ENCODE measurements around the gene IFT43. TPM values are rescaled to one million over a fixed set of nuclear protein-coding genes. Genes with fewer than 3 reads are reported as not detected.

IFT43 gene
- total RNA-seq, 2 donors from 2014 or later, result 7.9 to 11.5 TPM

GRCh38 chr14:76053572-76054355, 68.2 kb downstream of the IFT43 start:
- ATAC-seq, result no peak
- Mint-ChIP-seq H3K4me3 (no peak overlapping the region), H3K27me3 (no peaks in the 10 kb centered on the region), H3K4me1 (ENCODE audit: low read depth in 2 of 2) (no peaks in the 10 kb centered on the region), H3K9me3 (no peaks in the 10 kb centered on the region), H3K36me3 (no peaks in the 10 kb centered on the region), H3K27ac (no peak overlapping the region)
- DNase-seq (ENCODE audit: low spot score), result no peak

DNA sequence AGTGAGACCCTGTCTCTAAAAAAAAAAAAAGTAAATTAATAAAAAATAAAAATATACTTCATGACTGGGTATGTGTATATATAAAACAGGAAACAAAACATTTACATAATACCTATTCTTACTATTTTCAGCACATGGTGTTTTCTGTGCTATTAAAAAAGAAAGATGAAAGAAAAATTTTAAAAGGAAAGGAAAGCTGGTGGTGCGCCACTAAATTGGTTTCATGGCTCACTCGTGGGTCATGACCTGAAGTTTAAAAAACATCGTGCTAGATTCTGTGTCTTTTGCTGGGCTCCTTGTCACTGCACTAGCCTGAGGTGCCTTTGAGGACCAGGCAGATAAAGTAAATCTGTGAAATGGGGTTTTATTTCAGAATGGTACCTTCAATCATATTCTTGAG, 69.8 kb downstream of the IFT43 start:
- Mint-ChIP-seq H3K9me3 (no peaks in the 10 kb centered on the region), H3K4me1 (ENCODE audit: low read depth in 2 of 2) (no peaks in the 10 kb centered on the region), H3K27ac (no peak overlapping the region), H3K27me3 (no peaks in the 10 kb centered on the region), H3K4me3 (no peak overlapping the region), H3K36me3 (no peaks in the 10 kb centered on the region)
- ATAC-seq (no peak), DNase-seq (ENCODE audit: low spot score) (no peak)

GRCh38 chr14:76056128-76056527, 70.6 kb downstream of the IFT43 start:
- DNase-seq (ENCODE audit: low spot score) (no peak), ATAC-seq (no peak)
- no peak overlapping the region for H3K27ac Mint-ChIP-seq
- H3K27me3 Mint-ChIP-seq, result no peaks in the 10 kb centered on the region
- no peaks in the 10 kb centered on the region for H3K9me3 Mint-ChIP-seq
- peaks cover 3% of the 10 kb centered on the region for H3K36me3 Mint-ChIP-seq
- H3K4me3 Mint-ChIP-seq, result no peak overlapping the region
- H3K4me1 Mint-ChIP-seq (ENCODE audit: low read depth in 2 of 2), result no peaks in the 10 kb centered on the region

DNA sequence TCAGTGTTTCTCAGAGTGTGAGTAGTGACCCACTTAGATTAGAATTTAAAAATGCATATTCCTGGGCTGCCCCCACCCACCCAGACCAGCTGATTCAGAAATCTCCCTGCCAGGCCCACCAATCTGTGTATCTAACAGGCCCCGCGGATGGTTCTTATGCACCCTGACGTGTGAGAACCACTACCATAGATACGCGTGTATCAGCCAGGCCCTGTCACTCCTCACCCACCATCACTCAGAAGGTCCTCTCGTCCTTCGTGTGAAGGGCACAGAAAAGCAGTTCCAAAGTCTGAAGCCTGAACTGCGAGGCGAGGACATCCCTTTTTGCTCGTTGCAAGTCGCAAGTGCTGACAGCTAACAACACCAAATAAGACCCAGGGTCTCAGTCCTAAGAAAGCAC, 72.4 kb downstream of the IFT43 start:
- H3K27ac Mint-ChIP-seq, result no peak overlapping the region
- peaks cover 8% of the 10 kb centered on the region for H3K36me3 Mint-ChIP-seq
- DNase-seq (ENCODE audit: low spot score) (no peak), ATAC-seq (no peak)
- H3K27me3 Mint-ChIP-seq, result no peaks in the 10 kb centered on the region
- H3K4me3 Mint-ChIP-seq, result no peak overlapping the region
- no peaks in the 10 kb centered on the region for H3K9me3 Mint-ChIP-seq
- H3K4me1 Mint-ChIP-seq (ENCODE audit: low read depth in 2 of 2), result no peaks in the 10 kb centered on the region

- Mint-ChIP-seq H3K4me1 (ENCODE audit: low read depth in 2 of 2) (no peaks in the 10 kb centered on the region), H3K9me3 (no peaks in the 10 kb centered on the region), H3K27me3 (no peaks in the 10 kb centered on the region), H3K27ac (no peak overlapping the region), H3K4me3 (no peak overlapping the region), H3K36me3 (peaks cover 22% of the 10 kb centered on the region)
- ATAC-seq (no peak), DNase-seq (ENCODE audit: low spot score) (no peak)
Observed at GRCh38 chr14:76063327-76063726, 77.8 kb downstream of the IFT43 start.

- Mint-ChIP-seq H3K4me1 (ENCODE audit: low read depth in 2 of 2) (peaks cover 0 to 2% of the 10 kb centered on the region in 2 donors), H3K27ac (no peak overlapping the region), H3K9me3 (no peaks in the 10 kb centered on the region), H3K4me3 (no peak overlapping the region), H3K27me3 (no peaks in the 10 kb centered on the region), H3K36me3 (peaks cover 22% of the 10 kb centered on the region)
- DNase-seq (ENCODE audit: low spot score), result no peak
- ATAC-seq, result no peak
Observed at GRCh38 chr14:76065519-76065918, 80.0 kb downstream of the IFT43 start.

GRCh38 chr14:76067536-76067935, 82.0 kb downstream of the IFT43 start:
- Mint-ChIP-seq H3K4me3 (no peak overlapping the region), H3K9me3 (no peaks in the 10 kb centered on the region), H3K27ac (no peak overlapping the region), H3K27me3 (no peaks in the 10 kb centered on the region), H3K36me3 (peaks cover 14% of the 10 kb centered on the region), H3K4me1 (ENCODE audit: low read depth in 2 of 2) (peaks cover 0 to 2% of the 10 kb centered on the region in 2 donors)
- DNase-seq (ENCODE audit: low spot score), result no peak
- ATAC-seq, result no peak

DNA sequence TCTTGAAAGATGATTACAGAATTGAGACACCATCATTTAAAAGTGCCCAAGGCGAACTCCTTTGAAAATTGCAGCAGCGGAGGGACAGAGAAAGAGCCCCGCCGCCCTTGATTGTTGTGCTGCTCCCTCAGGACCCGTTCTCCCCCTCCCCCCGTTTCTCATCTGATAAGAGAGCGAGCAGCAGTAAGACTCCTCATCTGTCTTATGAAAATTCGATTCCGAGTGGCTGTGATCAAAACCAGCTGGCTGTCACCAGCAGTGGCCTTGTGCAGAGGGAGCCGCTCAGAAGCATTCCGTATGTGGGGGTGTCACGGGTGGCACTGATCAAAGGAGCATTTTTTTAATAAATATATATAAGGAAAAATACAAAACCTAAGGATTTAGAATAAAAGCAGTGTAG, 88.2 kb downstream of the IFT43 start:
- Mint-ChIP-seq H3K27me3 (no peaks in the 10 kb centered on the region), H3K9me3 (no peaks in the 10 kb centered on the region), H3K27ac (no peak overlapping the region), H3K4me1 (ENCODE audit: low read depth in 2 of 2) (peaks cover 0 to 2% of the 10 kb centered on the region in 2 donors), H3K36me3 (no peaks in the 10 kb centered on the region), H3K4me3 (no peak overlapping the region)
- DNase-seq (ENCODE audit: low spot score), result no peak
- no peak for ATAC-seq

- no peaks in the 10 kb centered on the region for H3K4me1 Mint-ChIP-seq (ENCODE audit: low read depth in 2 of 2)
Observed at GRCh38 chr14:76077340-76077739, 91.8 kb downstream of the IFT43 start.

DNA sequence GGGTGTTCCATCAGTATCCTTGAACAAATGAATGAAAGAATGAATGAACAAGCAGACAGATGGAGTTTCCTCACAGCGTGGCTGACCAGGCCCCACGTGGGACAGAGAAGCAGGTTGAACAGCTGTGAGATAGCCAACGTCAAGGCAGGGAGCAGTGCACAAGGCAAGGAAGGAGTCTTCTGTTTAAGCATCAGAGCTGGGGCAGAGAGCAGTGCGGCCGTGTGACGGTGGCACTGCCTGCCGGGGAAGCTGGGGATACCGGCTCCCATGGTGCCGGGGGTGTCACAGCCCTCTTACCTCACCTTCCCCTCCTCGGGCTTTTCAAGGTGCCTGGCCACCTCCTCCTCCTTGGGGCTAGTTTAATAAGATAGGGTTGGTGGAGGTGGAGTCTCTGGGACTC, 92.9 kb downstream of the IFT43 start:
- H3K4me3 Mint-ChIP-seq, result no peak overlapping the region
- H3K36me3 Mint-ChIP-seq, result no peaks in the 10 kb centered on the region
- H3K9me3 Mint-ChIP-seq, result no peaks in the 10 kb centered on the region
- H3K27ac Mint-ChIP-seq, result no peak overlapping the region
- DNase-seq (ENCODE audit: low spot score) (no peak), ATAC-seq (no peak)
- no peaks in the 10 kb centered on the region for H3K4me1 Mint-ChIP-seq (ENCODE audit: low read depth in 2 of 2)
- no peaks in the 10 kb centered on the region for H3K27me3 Mint-ChIP-seq

More at GRCh38 chr14:76077340-76077739, 91.8 kb downstream of the IFT43 start:
- Mint-ChIP-seq H3K4me3 (no peak overlapping the region), H3K36me3 (no peaks in the 10 kb centered on the region), H3K27ac (no peak overlapping the region), H3K9me3 (no peaks in the 10 kb centered on the region), H3K27me3 (no peaks in the 10 kb centered on the region)
- ATAC-seq (no peak), DNase-seq (ENCODE audit: low spot score) (no peak)

DNA sequence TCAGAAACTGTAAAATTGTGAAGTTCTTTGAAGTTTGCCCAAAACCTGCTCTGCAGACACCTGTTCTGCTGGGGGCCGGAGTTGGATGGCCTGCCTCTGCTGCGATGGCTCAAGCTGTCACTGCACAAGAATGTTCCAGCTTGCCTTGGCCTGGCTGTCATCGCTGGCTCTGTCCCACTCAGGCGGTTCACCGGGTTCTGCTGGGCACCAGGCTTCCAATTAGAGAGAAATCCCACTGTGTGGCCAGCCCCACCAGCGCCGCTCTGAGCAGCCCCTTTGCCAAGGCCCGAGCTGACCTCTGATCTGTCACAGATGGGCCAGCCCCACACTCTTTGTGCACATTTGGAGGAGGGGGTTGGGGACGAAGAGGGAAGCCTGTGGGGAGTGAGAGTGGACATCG, 94.5 kb downstream of the IFT43 start:
- DNase-seq (ENCODE audit: low spot score) (no peak), ATAC-seq (peak in 1 of 2 donors; percentile 17)
- Mint-ChIP-seq H3K27ac (no peak overlapping the region), H3K9me3 (no peaks in the 10 kb centered on the region), H3K27me3 (no peaks in the 10 kb centered on the region), H3K4me3 (no peak overlapping the region), H3K4me1 (ENCODE audit: low read depth in 2 of 2) (no peaks in the 10 kb centered on the region), H3K36me3 (no peaks in the 10 kb centered on the region)

- Mint-ChIP-seq H3K27ac (no peak overlapping the region), H3K27me3 (no peaks in the 10 kb centered on the region), H3K9me3 (no peaks in the 10 kb centered on the region), H3K4me3 (no peak overlapping the region), H3K36me3 (no peaks in the 10 kb centered on the region), H3K4me1 (ENCODE audit: low read depth in 2 of 2) (no peaks in the 10 kb centered on the region)
- ATAC-seq, result no peak
- no peak for DNase-seq (ENCODE audit: low spot score)
Observed at GRCh38 chr14:76080471-76080870, 94.9 kb downstream of the IFT43 start.

GRCh38 chr14:76081642-76082041, 96.1 kb downstream of the IFT43 start:
- Mint-ChIP-seq H3K9me3 (no peaks in the 10 kb centered on the region), H3K27ac (no peak overlapping the region), H3K36me3 (no peaks in the 10 kb centered on the region), H3K4me1 (ENCODE audit: low read depth in 2 of 2) (no peaks in the 10 kb centered on the region), H3K4me3 (no peak overlapping the region), H3K27me3 (no peaks in the 10 kb centered on the region)
- DNase-seq (ENCODE audit: low spot score), result no peak
- no peak for ATAC-seq

DNA sequence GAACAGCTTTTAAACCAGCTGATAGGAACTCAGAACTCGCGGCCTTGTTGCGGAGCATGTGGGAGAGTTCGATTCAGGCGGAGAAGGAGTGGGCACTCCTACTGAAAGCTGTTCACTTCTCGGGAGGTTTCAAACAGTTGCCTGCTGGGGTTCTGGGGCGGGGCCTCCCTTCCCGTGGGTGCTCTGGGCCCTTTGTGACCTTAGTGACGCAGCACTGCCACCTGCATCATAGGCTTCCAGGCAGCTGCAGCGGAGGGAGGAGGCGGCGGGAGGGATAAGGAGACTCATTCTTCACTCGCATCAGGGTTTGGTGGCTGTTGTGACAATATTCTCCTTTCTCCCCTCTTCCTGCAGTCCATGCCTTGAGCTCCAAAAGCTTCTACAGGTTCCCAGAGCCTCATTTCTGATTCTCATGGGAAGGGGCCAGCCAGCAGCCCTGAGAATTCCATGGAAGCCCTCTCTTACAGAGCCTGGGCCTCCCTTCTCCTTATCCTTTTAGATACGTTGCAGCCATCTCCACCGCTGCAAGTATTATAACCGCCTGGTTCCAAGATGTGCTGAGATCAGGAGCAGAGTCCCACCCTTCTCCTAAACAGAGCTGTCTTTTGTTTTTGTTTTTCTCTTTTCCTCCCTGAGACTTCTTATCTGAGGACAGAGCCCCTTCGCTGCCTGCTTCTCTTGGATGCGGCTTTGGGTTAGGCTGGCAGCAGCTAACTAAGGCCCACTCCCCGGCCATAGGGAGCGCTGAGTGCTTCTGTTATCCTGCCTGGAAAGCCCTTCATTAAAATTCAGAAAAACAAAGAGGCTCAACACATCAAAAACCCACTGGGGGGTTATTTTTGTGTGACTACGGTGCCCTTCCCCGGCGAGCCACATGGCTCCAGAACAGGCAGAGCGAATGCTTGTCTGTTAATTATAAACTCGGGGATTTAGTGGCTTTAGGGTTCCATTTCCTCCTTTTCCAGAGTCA, 98.5 kb downstream of the IFT43 start:
- Mint-ChIP-seq H3K36me3 (no peaks in the 10 kb centered on the region), H3K4me3 (no peak overlapping the region), H3K27ac (no peak overlapping the region), H3K9me3 (no peaks in the 10 kb centered on the region), H3K27me3 (no peaks in the 10 kb centered on the region), H3K4me1 (ENCODE audit: low read depth in 2 of 2) (no peaks in the 10 kb centered on the region)
- DNase-seq (ENCODE audit: low spot score) (no peak), ATAC-seq (no peak)
